Stimulated activated CD8-positive, alpha-beta memory T cell treated with anti-CD3 and anti-CD28 coated beads, Interleukin-15, amount 100 ng/mL, for 4 hours (primary cell): ENCODE results near the gene GAS2L1.

ENCODE experiments used
- DNase-seq, 2 donors: peaks; one replicate each; pipeline ENCODE4 v3.0.0-alpha.2; 2020; ENCODE audit warnings: low read depth in 2 of 2

GAS2L1 gene

GRCh38 chr22:29309332-29310064 is 3.0 kb downstream of the GAS2L1 start:
- DNase-seq, result no peak

DNA sequence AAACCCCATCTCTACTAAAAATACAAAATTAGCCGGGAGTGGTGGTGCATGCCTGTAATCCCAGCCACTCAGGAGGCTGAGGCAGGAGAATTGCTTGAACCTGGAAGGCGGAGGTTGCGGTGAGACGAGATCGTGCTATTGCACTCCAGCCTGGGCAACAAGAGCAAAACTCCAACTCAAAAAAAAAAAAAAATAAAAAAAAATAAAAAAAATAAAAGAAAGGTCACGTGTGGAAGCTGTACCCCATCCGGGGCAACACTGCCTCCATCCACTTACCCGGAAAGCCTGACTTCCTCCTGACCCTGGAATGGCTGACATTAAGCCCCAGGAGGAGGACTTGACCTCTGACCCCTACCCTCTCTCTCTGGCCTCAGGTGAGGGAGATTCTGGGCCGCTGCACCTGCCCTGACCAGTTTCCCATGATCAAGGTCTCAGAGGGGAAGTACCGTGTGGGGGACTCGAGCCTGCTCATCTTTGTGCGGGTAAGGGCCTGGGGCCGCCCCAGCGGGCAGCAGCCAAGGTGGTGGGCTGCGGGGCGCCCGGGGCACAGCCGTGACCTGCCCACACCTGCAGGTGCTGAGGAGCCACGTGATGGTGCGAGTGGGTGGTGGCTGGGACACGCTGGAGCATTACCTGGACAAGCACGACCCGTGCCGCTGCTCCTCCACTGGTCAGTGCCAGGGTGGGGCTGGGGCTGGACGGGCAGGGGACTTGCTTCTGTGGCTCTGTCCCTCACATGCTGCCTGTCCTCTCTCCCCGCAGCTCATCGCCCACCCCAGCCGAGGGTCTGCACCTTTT is 3.8 kb downstream of the GAS2L1 start:
- no peak for DNase-seq

DNA sequence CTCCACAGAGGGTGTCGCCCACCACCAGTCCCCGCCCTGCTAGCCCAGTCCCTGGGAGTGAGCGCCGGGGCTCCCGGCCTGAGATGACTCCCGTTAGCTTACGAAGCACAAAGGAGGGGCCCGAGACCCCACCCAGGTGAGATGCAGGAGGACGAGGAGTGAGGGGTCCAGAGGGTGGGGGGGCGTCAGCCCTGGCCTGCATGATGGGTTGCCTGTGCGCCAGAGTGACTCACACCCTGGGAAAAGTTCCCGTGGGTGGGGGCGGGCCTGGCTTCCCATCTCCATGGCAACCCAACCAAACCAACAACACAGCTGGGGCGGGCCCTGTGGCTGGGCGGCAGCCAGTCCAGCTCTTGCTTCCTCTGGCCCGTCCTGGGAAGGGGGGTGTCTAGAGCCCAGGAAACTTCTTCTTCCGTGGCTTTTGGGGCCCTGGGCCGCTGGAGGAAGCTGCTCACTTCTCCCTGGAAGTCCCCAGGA is 4.5 kb downstream of the GAS2L1 start:
- DNase-seq, result peak; percentile 48 to 49

- DNase-seq, result no peak
Observed at GRCh38 chr22:29311464-29312217, 5.2 kb downstream of the GAS2L1 start.

GRCh38 chr22:29312218-29313125 is 6.0 kb downstream of the GAS2L1 start:
- DNase-seq, result no peak

- DNase-seq, result no peak
Observed at GRCh38 chr22:29313126-29313575, 6.7 kb downstream of the GAS2L1 start.

GRCh38 chr22:29313576-29314466 is 7.4 kb downstream of the GAS2L1 start:
- DNase-seq, result no peak

- DNase-seq, result no peak
Observed at GRCh38 chr22:29314537-29315285, 8.3 kb downstream of the GAS2L1 start.

DNA sequence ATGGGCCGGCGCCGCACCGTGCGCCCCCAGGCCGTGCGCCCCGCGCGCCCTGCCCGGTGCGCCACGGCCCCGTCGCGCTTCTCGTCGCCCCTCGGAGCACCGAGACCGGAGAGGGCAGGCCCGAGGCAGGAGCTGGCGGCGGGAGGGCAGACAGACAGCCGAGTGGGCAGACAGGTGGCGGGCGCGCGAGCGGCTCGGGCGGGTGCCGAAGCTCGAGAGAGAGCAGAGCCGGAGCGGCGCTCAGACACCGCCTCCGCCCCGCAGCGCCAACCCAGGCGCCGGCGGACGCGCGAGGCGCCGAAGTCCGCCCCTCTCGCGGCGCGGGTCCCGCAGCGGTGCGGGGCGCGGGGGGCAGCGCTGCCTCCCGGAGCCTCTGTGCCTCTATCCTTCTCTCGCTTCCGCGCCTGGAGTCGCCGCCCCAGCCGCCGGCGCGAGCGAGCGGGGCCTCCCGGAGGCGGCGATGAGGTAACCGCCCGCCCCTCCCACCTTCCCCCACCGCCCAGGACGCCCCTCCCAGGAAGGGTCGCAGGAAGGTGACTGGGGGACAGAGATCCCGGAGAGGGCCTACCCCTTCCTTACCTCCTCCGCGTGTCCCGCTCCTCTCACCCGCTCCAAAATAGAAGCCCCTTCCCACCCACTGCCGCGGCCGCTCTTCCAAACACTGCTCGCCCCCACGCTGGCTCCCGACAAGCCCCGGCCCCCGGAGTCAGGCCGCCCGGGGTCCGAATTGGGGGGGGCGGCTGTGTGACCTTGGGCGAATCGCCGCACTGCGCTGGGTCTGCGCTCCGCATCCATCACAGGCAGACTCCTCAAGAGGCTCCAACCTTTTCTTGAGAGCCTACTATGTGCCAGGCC is 9.1 kb downstream of the GAS2L1 start, which contains the start of gene RASL10A:
Gene RASL10A (minus strand): TSS at position 412 of the 855 bp plus-strand sequence. CDS start 451 bp downstream, outside the sequence.
- no peak for DNase-seq

DNA sequence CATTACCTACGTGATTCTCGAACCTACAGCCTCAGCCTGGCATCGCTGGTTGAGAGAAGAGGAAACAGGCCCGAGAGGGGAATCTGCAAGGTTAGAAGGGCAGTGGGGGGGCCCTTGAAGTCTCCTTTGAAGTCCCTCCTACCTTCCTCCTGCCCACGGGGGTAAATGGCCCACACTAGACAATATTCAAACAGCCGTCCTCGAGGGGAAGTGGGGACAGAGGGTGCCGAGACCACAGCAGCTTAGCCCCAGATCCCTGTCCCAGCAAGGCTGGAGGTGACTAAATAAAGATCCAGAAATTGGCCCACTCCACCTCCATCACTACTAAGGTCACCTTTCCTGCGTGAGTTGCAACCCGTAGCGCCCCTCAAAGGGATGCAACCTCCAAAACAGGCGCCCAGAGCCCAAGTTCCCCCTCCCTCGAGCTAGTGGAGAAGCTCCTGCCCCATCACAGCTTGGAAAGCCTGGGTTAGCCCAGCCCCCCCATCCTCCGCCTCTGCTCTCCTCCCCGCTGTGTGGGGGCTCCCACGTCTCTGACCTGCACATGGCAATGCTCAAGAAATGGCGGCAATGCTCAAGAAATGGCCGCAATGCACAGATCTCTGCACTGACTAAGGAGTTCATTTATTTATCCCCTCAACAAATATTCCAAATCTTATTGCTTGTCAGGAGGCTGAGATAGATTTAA is 9.8 kb downstream of the GAS2L1 start:
- no peak for DNase-seq

DNA sequence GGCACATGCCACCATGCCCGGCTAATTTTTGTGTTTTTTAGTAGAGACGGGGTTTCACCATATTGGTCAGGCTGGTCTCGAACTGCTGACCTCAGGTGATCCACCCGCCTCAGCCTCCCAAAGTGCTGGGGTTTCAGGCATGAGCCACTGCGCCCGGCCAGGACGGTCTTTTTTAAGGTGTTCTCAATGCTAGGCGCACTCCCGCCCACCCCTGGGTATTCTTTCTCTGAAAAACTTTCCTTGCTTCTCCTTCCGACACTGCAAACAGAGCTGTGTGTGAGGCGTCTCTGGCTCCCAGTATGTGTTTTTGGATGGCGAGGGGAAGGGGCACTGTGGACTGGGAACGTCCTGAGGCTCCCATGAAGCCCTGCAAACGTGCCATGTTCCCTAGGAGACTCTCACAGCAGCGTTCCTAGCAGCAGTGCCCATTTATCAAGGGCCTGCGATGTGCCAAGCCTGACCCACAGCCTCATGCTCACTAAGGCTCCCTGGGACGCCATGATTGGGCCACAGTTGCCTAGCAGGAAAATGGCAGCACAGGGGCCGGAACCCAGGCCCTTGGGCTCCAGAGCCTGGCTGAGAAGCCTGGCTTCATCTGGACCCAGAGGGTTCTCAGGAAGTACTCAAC is 11.5 kb downstream of the GAS2L1 start:
- no peak for DNase-seq

DNA sequence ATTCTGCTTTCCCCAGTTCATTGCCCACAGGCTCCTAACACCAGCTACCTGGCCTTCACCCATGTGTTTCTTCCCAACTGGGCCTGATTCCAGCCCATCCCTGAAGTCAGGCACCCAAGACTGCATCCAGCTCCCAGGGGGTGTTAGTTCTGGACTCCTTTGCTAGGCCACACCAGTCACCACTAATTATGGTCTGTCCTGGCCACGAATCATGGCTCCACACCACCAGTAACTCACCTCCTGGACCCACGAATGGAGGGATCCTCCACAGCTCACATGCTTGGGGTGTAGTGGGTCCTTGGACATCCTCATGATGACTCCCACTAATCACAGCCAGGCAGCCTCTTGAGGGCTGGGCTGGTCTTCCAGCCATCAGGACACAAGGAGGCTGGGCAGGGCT is 12.6 kb downstream of the GAS2L1 start:
- no peak for DNase-seq

- no peak for DNase-seq
Observed at GRCh38 chr22:29320546-29320945, 14.1 kb downstream of the GAS2L1 start.

- no peak for DNase-seq
Observed at GRCh38 chr22:29323641-29324040, 17.2 kb downstream of the GAS2L1 start.

DNA sequence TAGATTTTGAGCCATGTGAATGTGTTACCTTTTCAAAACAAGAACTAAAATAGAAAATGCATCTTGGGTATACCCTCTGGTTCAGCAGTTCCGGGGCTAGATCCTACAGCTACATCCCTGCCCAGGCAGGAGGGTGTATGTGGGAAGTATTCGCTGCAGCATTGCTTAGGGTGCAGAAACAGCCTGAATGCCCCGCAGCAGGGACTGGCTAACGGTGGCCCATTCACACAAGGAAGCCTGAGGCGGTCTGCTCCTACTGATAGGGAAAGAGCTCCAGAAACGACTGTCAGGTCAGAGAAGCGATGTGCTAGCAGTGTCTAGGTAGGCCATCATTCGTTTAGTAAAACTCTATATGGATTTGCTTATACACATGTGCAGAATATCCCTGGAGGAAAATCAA is 18.9 kb downstream of the GAS2L1 start:
- DNase-seq, result no peak

GRCh38 chr22:29325785-29326315 is 19.4 kb downstream of the GAS2L1 start:
- DNase-seq, result no peak

- no peak for DNase-seq
Observed at GRCh38 chr22:29326481-29326880, 20.0 kb downstream of the GAS2L1 start.
